Spleen (tissue), 11 donors: Measurements from ENCODE around the gene SLC25A26. TPM values are rescaled to one million over a fixed set of nuclear protein-coding genes. Genes with fewer than 3 reads are reported as not detected.

Source experiments
- DNase-seq: peaks from one replicate; pipeline ENCODE4 v3.0.0-alpha.2; 2020
- H3K27ac ChIP-seq, 8 donors: fragments of 200-600 bp; sonication (generic) in 7 of 8; 1 replicate in 4 of 8; 2 replicates in 4 of 8; pipeline versions ENCODE4 v1.5.0 to v1.8.0; 2016 to 2021; ENCODE audit warnings: inconsistent platforms in 4 of 8, mild to moderate bottlenecking in 4 of 8, moderate library complexity in 1 of 8
- H3K27me3 ChIP-seq, 7 donors: fragments of 200-600 bp; sonication (generic) in 6 of 7; replicated peaks in 1 of 7; 1 replicate in 4 of 7; 2 replicates in 3 of 7; pipeline versions ENCODE4 v1.5.0 to v1.8.0; 2016 to 2021; ENCODE audit warnings: inconsistent platforms in 3 of 7, mild to moderate bottlenecking in 1 of 7
- H3K36me3 ChIP-seq, 6 donors: fragments of 200-600 bp; sonication (generic) in 5 of 6; 1 replicate in 4 of 6; 2 replicates in 2 of 6; pipeline versions ENCODE4 v1.5.0 to v1.8.0; 2016 to 2021; ENCODE audit warnings: inconsistent platforms in 2 of 6
- H3K4me1 ChIP-seq, 6 donors: fragments of 200-600 bp; sonication (generic) in 5 of 6; 1 replicate in 3 of 6; 2 replicates in 3 of 6; pipeline versions ENCODE4 v1.5.0 to v1.8.0; 2016 to 2021; ENCODE audit warnings: inconsistent platforms in 3 of 6
- H3K4me3 ChIP-seq, 8 donors: fragments of 200-600 bp; sonication (generic) in 7 of 8; 1 replicate in 4 of 8; 2 replicates in 4 of 8; pipeline versions ENCODE4 v1.5.0 to v1.8.0; 2016 to 2021; ENCODE audit warnings: inconsistent platforms in 4 of 8, mild to moderate bottlenecking in 4 of 8, moderate library complexity in 2 of 8
- H3K9me3 ChIP-seq, 8 donors: fragments of 200-600 bp; sonication (generic) in 7 of 8; 1 replicate in 4 of 8; 2 replicates in 4 of 8; pipeline versions ENCODE4 v1.5.0 to v1.8.0; 2016 to 2021; ENCODE audit warnings: inconsistent platforms in 4 of 8
- POLR2A ChIP-seq, 3 donors: fragments of 450-650 bp; IDR thresholded peaks; one replicate each; pipeline ENCODE4 v1.5.1; 2017; ENCODE audit warnings: antibody characterized with exemption in 3 of 3, mild to moderate bottlenecking in 1 of 3
- POLR2AphosphoS5 ChIP-seq, 3 donors: sonication (generic); formaldehyde crosslinking; IDR thresholded peaks; one replicate each; pipeline ENCODE4 v1.5.1; 2017; ENCODE audit warnings: antibody characterized with exemption in 3 of 3
- WGBS, 5 donors: extraction: QIAGEN DNeasy Blood & Tissue Kit in 3 of 5; methylation state at CpG; one replicate each; pipeline versions ENCODE4 v1.1.5 to v1.1.7; 2013 to 2018; 5-methylcytosine and 5-hydroxymethylcytosine counted together
- intact Hi-C: fragments of 100-400 bp; cut with DNase I; formaldehyde crosslinking; loops from one replicate; pipeline ENCODE4 v1.15.0; 2023; ENCODE audit warnings: low total_unique reads
- polyA plus RNA-seq, 3 donors: library from polyadenylated mRNA; stranded (reverse); fragments of 200-250 nt; gene quantifications; one replicate each; pipeline ENCODE4 v1.2.1, GENCODE V29; 2013
- total RNA-seq, 7 donors: library from RNA; depleted of rRNA in 3 of 7; stranded (reverse); fragments of >200 nt in 3 of 7; fragmentation: NEBNext Ultra II Directional in 4 of 7; extraction: Animal tissue kit (Norgen Biotek cat#: 25700) in 4 of 7; gene quantifications; one replicate each; pipeline versions ENCODE4 v1.1.0 to v1.2.1, GENCODE V29; 2016 to 2021
- TF ChIP-seq, protein P1 (sequence below), 11 experiments: fragments of 200-600 bp in 7 of 11; fragments of 450-650 bp in 4 of 11; sonication (generic) in 4 of 11; IDR thresholded peaks in 8 of 11; conservative IDR thresholded peaks in 3 of 11; 1 replicate in 7 of 11; 2 replicates in 4 of 11; pipeline versions ENCODE4 v1.4.0 to v1.8.0; 2016 to 2021; ENCODE audit warnings: antibody characterized with exemption in 11 of 11, inconsistent platforms in 4 of 11, mild to moderate bottlenecking in 1 of 11
- donor health status: healthy with polysubstance abuse.
- donor health status: DM: no; HTN: no; CAD: no; lungs with moderate emphysema.
- donor health status: DM: no; HTN: no; CAD: no.
- donor health status: Bipolar disorder and iron deficiency.
- donor health status: healthy.
- donor health status: DM: no; HTN: no; CAD: no.
- donor health status: DM: yes; HTN: yes; CAD: no.

SLC25A26 gene
- total and polyA plus RNA-seq, 10 donors: 14.9 to 20.9 (median 16.0) TPM

DNA sequence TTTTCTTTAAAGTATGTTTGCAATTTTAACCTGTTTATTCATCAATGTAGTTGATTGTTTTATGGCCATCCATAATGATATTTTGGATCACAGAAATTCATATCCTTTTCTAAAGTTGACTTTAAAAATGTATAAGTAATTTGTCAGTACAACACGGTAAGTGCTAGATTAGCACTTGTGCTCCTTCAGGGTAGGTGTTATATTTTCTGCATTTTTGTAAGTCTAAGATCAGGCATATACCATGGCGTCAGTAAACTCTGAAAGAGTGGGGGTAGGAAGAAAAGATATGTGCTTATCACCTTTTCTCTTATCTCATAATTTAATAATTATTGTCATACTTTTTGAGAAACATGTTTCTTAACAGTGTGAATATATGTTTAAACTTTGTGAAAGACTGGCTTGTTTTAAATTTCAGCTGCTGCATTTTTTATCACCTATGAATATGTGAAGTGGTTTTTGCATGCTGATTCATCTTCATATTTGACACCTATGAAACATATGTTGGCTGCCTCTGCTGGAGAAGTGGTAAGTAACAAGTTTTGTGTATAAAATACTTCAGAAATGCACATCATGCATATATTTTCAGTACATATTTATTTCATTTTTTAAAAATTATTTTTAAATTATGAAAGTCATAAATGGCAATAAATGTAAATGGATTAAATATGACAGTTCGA, 22.1 kb downstream of the SLC25A26 start:
- Histone ChIP-seq H3K27ac (no peak overlapping the region), H3K9me3 (peaks cover 0 to 19% (median 10%) of the 10 kb centered on the region in 8 donors), H3K4me1 (no peaks in the 10 kb centered on the region), H3K4me3 (no peak overlapping the region), H3K36me3 (peaks cover 0 to 96% (median 36%) of the 10 kb centered on the region in 6 donors), H3K27me3 (no peaks in the 10 kb centered on the region)
- intact Hi-C loops: no loop called here
- DNase-seq: no peak
- TF ChIP-seq, protein P1, sequence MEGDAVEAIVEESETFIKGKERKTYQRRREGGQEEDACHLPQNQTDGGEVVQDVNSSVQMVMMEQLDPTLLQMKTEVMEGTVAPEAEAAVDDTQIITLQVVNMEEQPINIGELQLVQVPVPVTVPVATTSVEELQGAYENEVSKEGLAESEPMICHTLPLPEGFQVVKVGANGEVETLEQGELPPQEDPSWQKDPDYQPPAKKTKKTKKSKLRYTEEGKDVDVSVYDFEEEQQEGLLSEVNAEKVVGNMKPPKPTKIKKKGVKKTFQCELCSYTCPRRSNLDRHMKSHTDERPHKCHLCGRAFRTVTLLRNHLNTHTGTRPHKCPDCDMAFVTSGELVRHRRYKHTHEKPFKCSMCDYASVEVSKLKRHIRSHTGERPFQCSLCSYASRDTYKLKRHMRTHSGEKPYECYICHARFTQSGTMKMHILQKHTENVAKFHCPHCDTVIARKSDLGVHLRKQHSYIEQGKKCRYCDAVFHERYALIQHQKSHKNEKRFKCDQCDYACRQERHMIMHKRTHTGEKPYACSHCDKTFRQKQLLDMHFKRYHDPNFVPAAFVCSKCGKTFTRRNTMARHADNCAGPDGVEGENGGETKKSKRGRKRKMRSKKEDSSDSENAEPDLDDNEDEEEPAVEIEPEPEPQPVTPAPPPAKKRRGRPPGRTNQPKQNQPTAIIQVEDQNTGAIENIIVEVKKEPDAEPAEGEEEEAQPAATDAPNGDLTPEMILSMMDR (IDR thresholded peaks at IDR 0.05 in 8 of 11, conservative IDR thresholded peaks at IDR 0.05 in 3 of 11): no peak
- TF ChIP-seq POLR2A (IDR thresholded peaks at IDR 0.05): no peak
- no peak for TF ChIP-seq POLR2AphosphoS5 (IDR thresholded peaks at IDR 0.05)
- WGBS, 5 donors: 89 to 96% (median 94%) methylated on average over 3 of the region's 3 CpGs

DNA sequence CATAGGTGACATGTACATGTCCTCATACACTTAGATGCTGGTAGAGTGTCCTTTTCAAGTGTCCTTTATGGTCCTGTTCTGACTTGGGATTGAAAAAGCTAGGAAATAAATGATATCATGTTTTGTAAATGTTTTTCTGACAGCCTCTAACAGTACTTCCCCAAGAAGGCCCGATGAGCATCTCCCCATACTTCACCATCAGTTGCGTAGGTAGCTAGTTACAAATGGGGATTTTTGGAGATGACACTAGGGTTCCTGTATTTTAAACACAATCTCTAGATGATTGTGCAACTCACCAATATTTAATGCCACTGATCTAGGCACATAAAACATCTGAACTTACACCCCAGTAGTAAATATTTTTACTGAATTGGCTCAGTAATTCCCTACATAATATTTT, 27.8 kb downstream of the SLC25A26 start:
- no peak for DNase-seq
- no peaks in the 10 kb centered on the region for H3K9me3 ChIP-seq
- no peaks in the 10 kb centered on the region for H3K27me3 ChIP-seq
- no peaks in the 10 kb centered on the region for H3K4me1 ChIP-seq
- intact Hi-C loops: no loop called here
- H3K27ac ChIP-seq: no peak overlapping the region
- TF ChIP-seq, protein P1 (IDR thresholded peaks at IDR 0.05 in 8 of 11, conservative IDR thresholded peaks at IDR 0.05 in 3 of 11): no peak
- no peak for TF ChIP-seq POLR2A (IDR thresholded peaks at IDR 0.05)
- no peak for TF ChIP-seq POLR2AphosphoS5 (IDR thresholded peaks at IDR 0.05)
- H3K4me3 ChIP-seq: no peak overlapping the region
- 70 to 97% (median 89%) methylated on average over 2 of the region's 2 CpGs for WGBS, 5 donors
- peaks cover 0 to 91% (median 23%) of the 10 kb centered on the region in 6 donors for H3K36me3 ChIP-seq

DNA sequence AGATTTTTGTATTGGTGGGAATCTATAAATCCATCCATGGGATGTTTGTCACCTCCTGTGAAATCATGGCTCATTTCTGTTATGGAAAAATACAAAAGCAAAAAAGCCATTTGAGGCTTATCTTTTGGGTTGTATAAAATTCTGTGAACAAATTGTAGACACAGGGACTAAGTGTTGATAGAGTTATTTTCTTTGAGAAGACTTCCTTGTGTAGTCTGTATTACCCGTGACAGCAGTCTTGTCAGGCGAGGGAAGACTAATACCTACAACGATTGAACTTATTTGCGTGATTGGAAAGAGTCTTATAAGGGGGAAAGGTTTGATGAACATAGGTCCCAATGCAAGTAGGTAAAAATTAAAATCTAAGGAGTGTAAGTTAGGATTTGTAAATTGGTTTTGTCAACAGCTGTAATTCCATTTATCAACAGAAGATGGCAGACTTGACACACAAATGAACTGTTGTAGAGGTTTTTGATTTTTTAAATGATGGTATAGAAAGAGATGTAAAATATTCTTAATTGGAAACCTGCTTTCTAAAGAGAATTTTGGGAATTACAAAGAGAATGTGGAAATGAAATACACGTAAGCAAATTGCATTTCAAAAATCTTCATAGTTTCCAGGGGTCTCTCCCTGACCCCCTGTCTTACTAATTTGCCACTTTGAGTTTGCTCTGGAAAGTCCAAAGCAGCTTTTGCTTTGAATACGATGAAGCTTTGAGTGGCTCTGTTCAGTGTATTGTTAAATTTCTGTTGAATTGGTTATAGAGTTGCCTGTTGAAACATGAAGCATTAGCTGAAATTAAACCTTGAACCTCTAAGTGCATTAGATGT, 33.2 kb downstream of the SLC25A26 start:
- intact Hi-C loops: no loop called here
- Histone ChIP-seq H3K27me3 (no peaks in the 10 kb centered on the region), H3K36me3 (peaks cover 0 to 50% (median 3%) of the 10 kb centered on the region in 6 donors), H3K4me3 (no peak overlapping the region), H3K4me1 (peaks cover 0 to 32% (median 2%) of the 10 kb centered on the region in 6 donors), H3K27ac (no peak overlapping the region), H3K9me3 (no peaks in the 10 kb centered on the region)
- TF ChIP-seq, protein P1 (IDR thresholded peaks at IDR 0.05 in 8 of 11, conservative IDR thresholded peaks at IDR 0.05 in 3 of 11): peak; percentile 60 to 91 (median 79)
- no peak for TF ChIP-seq POLR2AphosphoS5 (IDR thresholded peaks at IDR 0.05)
- DNase-seq: no peak
- 74 to 78% (median 77%) methylated on average over 6 of the region's 6 CpGs for WGBS, 5 donors

DNA sequence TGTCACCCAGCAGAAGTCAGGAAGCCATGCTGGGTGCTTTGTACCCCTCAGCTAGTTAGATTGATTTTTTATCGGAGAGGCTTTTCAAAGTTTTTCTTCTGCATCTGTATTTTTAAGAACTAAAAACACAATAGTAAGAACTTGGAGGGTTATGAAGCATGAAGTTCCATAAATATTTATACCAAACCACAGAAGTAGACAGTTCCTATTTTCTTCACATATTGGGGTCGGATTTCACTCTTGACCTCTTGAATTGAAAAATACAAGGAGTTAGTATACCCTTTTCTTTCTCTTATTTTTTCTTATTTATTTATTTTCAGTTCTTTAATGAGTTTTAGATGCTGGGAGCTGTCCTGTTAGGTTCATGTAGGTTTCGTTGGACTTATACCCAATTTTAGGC, 35.1 kb downstream of the SLC25A26 start:
- Histone ChIP-seq H3K9me3 (no peaks in the 10 kb centered on the region), H3K36me3 (peaks cover 0 to 42% (median 3%) of the 10 kb centered on the region in 6 donors), H3K4me3 (no peak overlapping the region), H3K27ac (no peak overlapping the region), H3K27me3 (no peaks in the 10 kb centered on the region), H3K4me1 (peaks cover 0 to 32% (median 2%) of the 10 kb centered on the region in 6 donors)
- intact Hi-C loops: no loop called here
- WGBS, 5 donors: 63 to 72% (median 70%) methylated on average over 3 of the region's 3 CpGs
- no peak for DNase-seq
- TF ChIP-seq POLR2A (IDR thresholded peaks at IDR 0.05) (no peak), POLR2AphosphoS5 (IDR thresholded peaks at IDR 0.05) (no peak)
- TF ChIP-seq, protein P1 (IDR thresholded peaks at IDR 0.05 in 8 of 11, conservative IDR thresholded peaks at IDR 0.05 in 3 of 11): no peak
